GM23338 (cell line): Measurements from ENCODE around the gene YIF1A.

Experiments
- CREB1 ChIP-seq: fragments of 250-450 bp; sonication (Bioruptor Pico); IDR thresholded peaks from 2 replicates; pipeline ENCODE4 v1.5.0; 2020; ENCODE audit warnings: low read depth, mild to moderate bottlenecking, moderate library complexity
- EZH2 ChIP-seq: fragments of 200-600 bp; sonication (generic); IDR thresholded peaks from one replicate; pipeline ENCODE4 v1.8.0; 2017; ENCODE audit warnings: antibody characterized with exemption, mild to moderate bottlenecking, low read depth; ENCODE audit not compliant: unreplicated experiment
- EZH2phosphoT487 ChIP-seq: fragments of 200-600 bp; sonication (generic); IDR thresholded peaks from one replicate; pipeline ENCODE4 v1.8.1; 2018; ENCODE audit warnings: antibody characterized with exemption; ENCODE audit not compliant: unreplicated experiment
- JUNB ChIP-seq: IDR thresholded peaks from one replicate; pipeline ENCODE4 v1.6.1; 2016; ENCODE audit warnings: antibody characterized with exemption; ENCODE audit not compliant: unreplicated experiment
- NANOG ChIP-seq: IDR thresholded peaks from 2 replicates; pipeline ENCODE4 v1.6.1; 2016; ENCODE audit warnings: antibody characterized with exemption, borderline replicate concordance
- POLR2AphosphoS5 ChIP-seq: IDR thresholded peaks from 2 replicates; pipeline ENCODE4 v1.6.1; 2016; ENCODE audit warnings: antibody characterized with exemption, low read depth
- STAT1 ChIP-seq: IDR thresholded peaks from one replicate; pipeline ENCODE4 v1.6.1; 2016; ENCODE audit warnings: antibody characterized with exemption; ENCODE audit not compliant: unreplicated experiment
- ZNF331 ChIP-seq: fragments of 250-450 bp; sonication (Bioruptor Pico); IDR thresholded peaks from 2 replicates; pipeline ENCODE4 v1.5.0; 2020; ENCODE audit warnings: low read depth, mild to moderate bottlenecking, moderate library complexity
- TF ChIP-seq, protein P1 (sequence below), 2 experiments: fragments of 200-600 bp in 1 of 2; sonication (generic) in 1 of 2; conservative IDR thresholded peaks; 2 replicates each; pipeline versions ENCODE4 v1.5.1 to v1.6.1; 2016 to 2017; ENCODE audit warnings: antibody characterized with exemption in 2 of 2, low read depth in 2 of 2, mild to moderate bottlenecking in 2 of 2, moderate library complexity in 1 of 2
- TF ChIP-seq, protein P2 (sequence below): IDR thresholded peaks from one replicate; pipeline ENCODE4 v1.6.1; 2018; ENCODE audit warnings: antibody characterized with exemption; ENCODE audit not compliant: unreplicated experiment
- TF ChIP-seq, protein P3 (sequence below): IDR thresholded peaks from 2 replicates; pipeline ENCODE4 v1.6.1; 2016; ENCODE audit warnings: antibody characterized with exemption

DNA sequence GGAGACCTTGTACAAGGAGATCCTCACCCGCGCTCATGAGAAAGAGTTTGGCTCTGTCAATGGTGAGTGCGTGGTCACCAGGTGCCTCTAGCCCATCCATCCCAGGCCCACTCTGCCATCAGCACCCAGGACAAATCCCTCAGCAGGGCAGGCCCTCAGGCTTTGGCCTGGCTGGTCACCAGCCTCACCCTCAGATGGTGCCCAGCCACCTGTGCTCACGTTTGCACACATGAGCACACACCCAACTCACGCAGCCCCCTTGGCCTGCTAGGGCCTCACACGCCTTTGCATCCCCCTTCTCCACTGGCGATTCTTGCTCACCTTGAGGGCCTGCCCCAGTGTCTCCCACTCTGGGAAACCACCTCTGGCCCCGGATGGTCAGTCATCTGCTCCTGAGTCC lies 24.6 kb downstream of the YIF1A start:
- TF ChIP-seq, protein P1, sequence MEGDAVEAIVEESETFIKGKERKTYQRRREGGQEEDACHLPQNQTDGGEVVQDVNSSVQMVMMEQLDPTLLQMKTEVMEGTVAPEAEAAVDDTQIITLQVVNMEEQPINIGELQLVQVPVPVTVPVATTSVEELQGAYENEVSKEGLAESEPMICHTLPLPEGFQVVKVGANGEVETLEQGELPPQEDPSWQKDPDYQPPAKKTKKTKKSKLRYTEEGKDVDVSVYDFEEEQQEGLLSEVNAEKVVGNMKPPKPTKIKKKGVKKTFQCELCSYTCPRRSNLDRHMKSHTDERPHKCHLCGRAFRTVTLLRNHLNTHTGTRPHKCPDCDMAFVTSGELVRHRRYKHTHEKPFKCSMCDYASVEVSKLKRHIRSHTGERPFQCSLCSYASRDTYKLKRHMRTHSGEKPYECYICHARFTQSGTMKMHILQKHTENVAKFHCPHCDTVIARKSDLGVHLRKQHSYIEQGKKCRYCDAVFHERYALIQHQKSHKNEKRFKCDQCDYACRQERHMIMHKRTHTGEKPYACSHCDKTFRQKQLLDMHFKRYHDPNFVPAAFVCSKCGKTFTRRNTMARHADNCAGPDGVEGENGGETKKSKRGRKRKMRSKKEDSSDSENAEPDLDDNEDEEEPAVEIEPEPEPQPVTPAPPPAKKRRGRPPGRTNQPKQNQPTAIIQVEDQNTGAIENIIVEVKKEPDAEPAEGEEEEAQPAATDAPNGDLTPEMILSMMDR (conservative IDR thresholded peaks at IDR 0.05; ENCODE audit: low read depth in 2 of 2): no peak
- no peak for TF ChIP-seq NANOG
- TF ChIP-seq POLR2AphosphoS5: no peak
- TF ChIP-seq ZNF331 (CRISPR knock-in tag): no peak
- no peak for TF ChIP-seq EZH2
- no peak for TF ChIP-seq JUNB
- TF ChIP-seq, protein P2, sequence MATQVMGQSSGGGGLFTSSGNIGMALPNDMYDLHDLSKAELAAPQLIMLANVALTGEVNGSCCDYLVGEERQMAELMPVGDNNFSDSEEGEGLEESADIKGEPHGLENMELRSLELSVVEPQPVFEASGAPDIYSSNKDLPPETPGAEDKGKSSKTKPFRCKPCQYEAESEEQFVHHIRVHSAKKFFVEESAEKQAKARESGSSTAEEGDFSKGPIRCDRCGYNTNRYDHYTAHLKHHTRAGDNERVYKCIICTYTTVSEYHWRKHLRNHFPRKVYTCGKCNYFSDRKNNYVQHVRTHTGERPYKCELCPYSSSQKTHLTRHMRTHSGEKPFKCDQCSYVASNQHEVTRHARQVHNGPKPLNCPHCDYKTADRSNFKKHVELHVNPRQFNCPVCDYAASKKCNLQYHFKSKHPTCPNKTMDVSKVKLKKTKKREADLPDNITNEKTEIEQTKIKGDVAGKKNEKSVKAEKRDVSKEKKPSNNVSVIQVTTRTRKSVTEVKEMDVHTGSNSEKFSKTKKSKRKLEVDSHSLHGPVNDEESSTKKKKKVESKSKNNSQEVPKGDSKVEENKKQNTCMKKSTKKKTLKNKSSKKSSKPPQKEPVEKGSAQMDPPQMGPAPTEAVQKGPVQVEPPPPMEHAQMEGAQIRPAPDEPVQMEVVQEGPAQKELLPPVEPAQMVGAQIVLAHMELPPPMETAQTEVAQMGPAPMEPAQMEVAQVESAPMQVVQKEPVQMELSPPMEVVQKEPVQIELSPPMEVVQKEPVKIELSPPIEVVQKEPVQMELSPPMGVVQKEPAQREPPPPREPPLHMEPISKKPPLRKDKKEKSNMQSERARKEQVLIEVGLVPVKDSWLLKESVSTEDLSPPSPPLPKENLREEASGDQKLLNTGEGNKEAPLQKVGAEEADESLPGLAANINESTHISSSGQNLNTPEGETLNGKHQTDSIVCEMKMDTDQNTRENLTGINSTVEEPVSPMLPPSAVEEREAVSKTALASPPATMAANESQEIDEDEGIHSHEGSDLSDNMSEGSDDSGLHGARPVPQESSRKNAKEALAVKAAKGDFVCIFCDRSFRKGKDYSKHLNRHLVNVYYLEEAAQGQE: no peak
- TF ChIP-seq CREB1: no peak
- no peak for TF ChIP-seq EZH2phosphoT487
- TF ChIP-seq STAT1: no peak
- TF ChIP-seq, protein P3, sequence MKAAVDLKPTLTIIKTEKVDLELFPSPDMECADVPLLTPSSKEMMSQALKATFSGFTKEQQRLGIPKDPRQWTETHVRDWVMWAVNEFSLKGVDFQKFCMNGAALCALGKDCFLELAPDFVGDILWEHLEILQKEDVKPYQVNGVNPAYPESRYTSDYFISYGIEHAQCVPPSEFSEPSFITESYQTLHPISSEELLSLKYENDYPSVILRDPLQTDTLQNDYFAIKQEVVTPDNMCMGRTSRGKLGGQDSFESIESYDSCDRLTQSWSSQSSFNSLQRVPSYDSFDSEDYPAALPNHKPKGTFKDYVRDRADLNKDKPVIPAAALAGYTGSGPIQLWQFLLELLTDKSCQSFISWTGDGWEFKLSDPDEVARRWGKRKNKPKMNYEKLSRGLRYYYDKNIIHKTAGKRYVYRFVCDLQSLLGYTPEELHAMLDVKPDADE: no peak
